Upper lobe of left lung (tissue), 6 donors: Measurements from ENCODE around the gene PRAC2. TPM values are rescaled to one million over a fixed set of nuclear protein-coding genes. Genes with fewer than 3 reads are reported as not detected.

ENCODE experiments used
- ATAC-seq, 2 donors: fragments of 200-7000 bp; cut with Tn5 transposase; one replicate each; pipeline ENCODE4 v1.9.1; 2022; ENCODE audit warnings: mild to moderate bottlenecking in 2 of 2, moderate library complexity in 2 of 2; ENCODE audit not compliant: low FRiP score in 2 of 2
- DNase-seq, 2 donors: peaks; one replicate each; pipeline ENCODE4 v3.0.0-alpha.2; 2019 to 2020
- H3K27ac ChIP-seq, 4 donors: fragments of 200-600 bp; sonication (generic); one replicate each; pipeline ENCODE4 v1.5.1; 2016 to 2019
- H3K27me3 ChIP-seq, 4 donors: fragments of 200-600 bp; sonication (generic); one replicate each; pipeline ENCODE4 v1.5.1; 2017 to 2019
- H3K36me3 ChIP-seq, 4 donors: fragments of 200-600 bp; sonication (generic); one replicate each; pipeline ENCODE4 v1.5.1; 2016 to 2019
- H3K4me1 ChIP-seq, 4 donors: fragments of 200-600 bp; sonication (generic); one replicate each; pipeline ENCODE4 v1.5.1; 2018 to 2019
- H3K4me3 ChIP-seq, 4 donors: fragments of 200-600 bp; sonication (generic); one replicate each; pipeline ENCODE4 v1.5.1; 2017 to 2019; ENCODE audit warnings: mild to moderate bottlenecking in 2 of 4, moderate library complexity in 1 of 4
- H3K9me3 ChIP-seq, 4 donors: fragments of 200-600 bp; sonication (generic); one replicate each; pipeline ENCODE4 v1.5.1; 2018 to 2019
- EP300 ChIP-seq, 4 donors: sonication (generic); formaldehyde crosslinking; IDR thresholded peaks; one replicate each; pipeline ENCODE4 v1.5.1; 2017; ENCODE audit warnings: antibody characterized with exemption in 4 of 4, control low read depth in 2 of 4
- POLR2A ChIP-seq, 4 donors: fragments of 450-650 bp; IDR thresholded peaks; one replicate each; pipeline ENCODE4 v1.5.1; 2016 to 2017; ENCODE audit warnings: antibody characterized with exemption in 4 of 4, mild to moderate bottlenecking in 2 of 4
- POLR2AphosphoS5 ChIP-seq, 2 donors: sonication (generic); formaldehyde crosslinking; IDR thresholded peaks; one replicate each; pipeline ENCODE4 v1.5.1; 2017; ENCODE audit warnings: antibody characterized with exemption in 2 of 2
- WGBS, 2 donors: methylation state at CpG; one replicate each; pipeline ENCODE4 v1.1.5; 2017 to 2018; 5-methylcytosine and 5-hydroxymethylcytosine counted together
- total RNA-seq, 6 donors: library from RNA; depleted of rRNA in 4 of 6; stranded (reverse); fragments of >200 nt in 4 of 6; gene quantifications; one replicate each; pipeline versions ENCODE4 v1.1.0 to v1.2.1, GENCODE V29; 2016 to 2021
- TF ChIP-seq, protein P1 (sequence below), 6 experiments: fragments of 450-650 bp in 4 of 6; fragments of 200-600 bp in 2 of 6; sonication (generic) in 2 of 6; IDR thresholded peaks; one replicate each; pipeline ENCODE4 v1.5.1; 2016 to 2019; ENCODE audit warnings: antibody characterized with exemption in 6 of 6
- donor health status: DM: no; HTN: no; CAD: no; lungs with moderate emphysema.
- donor health status: DM: no; HTN: yes; CAD: no; lungs with severe emphysema.

The PRAC2 gene
- total RNA-seq, 6 donors from 2014 or later = not detected

DNA sequence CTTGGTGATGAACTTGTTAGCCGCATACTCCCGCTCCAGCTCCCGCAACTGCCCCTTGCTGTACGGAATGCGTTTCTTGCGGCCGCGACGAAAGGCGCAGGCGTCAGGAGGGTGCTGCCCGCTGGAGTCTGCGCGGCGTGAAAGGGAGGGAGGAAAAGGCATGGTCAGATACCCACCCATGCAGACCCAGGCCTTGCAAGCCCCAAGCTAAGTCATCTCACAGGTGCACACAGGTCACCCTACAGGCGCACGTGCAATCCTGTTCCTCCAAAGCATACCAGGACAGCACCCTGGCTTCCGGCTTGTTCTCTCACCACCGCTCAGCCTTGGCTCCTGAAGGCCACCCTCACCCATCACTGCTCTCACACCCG, 3.9 kb downstream of the PRAC2 start:
- Histone ChIP-seq H3K27me3 (peaks cover 2 to 90% (median 69%) of the 10 kb centered on the region in 4 donors), H3K36me3 (no peaks in the 10 kb centered on the region), H3K4me1 (peaks cover 27 to 40% (median 32%) of the 10 kb centered on the region in 4 donors), H3K27ac (no peak overlapping the region), H3K4me3 (no peak overlapping the region), H3K9me3 (no peaks in the 10 kb centered on the region)
- DNase-seq (no peak), ATAC-seq (no peak)
- TF ChIP-seq, protein P1, sequence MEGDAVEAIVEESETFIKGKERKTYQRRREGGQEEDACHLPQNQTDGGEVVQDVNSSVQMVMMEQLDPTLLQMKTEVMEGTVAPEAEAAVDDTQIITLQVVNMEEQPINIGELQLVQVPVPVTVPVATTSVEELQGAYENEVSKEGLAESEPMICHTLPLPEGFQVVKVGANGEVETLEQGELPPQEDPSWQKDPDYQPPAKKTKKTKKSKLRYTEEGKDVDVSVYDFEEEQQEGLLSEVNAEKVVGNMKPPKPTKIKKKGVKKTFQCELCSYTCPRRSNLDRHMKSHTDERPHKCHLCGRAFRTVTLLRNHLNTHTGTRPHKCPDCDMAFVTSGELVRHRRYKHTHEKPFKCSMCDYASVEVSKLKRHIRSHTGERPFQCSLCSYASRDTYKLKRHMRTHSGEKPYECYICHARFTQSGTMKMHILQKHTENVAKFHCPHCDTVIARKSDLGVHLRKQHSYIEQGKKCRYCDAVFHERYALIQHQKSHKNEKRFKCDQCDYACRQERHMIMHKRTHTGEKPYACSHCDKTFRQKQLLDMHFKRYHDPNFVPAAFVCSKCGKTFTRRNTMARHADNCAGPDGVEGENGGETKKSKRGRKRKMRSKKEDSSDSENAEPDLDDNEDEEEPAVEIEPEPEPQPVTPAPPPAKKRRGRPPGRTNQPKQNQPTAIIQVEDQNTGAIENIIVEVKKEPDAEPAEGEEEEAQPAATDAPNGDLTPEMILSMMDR (IDR thresholded peaks at IDR 0.05) = no peak
- no peak for TF ChIP-seq POLR2AphosphoS5 (IDR thresholded peaks at IDR 0.05)
- no peak for TF ChIP-seq POLR2A (IDR thresholded peaks at IDR 0.05)
- no peak for TF ChIP-seq EP300 (IDR thresholded peaks at IDR 0.05)
- 11 to 14% methylated on average over 16 to 20 of the region's 20 CpGs for WGBS, 2 donors

DNA sequence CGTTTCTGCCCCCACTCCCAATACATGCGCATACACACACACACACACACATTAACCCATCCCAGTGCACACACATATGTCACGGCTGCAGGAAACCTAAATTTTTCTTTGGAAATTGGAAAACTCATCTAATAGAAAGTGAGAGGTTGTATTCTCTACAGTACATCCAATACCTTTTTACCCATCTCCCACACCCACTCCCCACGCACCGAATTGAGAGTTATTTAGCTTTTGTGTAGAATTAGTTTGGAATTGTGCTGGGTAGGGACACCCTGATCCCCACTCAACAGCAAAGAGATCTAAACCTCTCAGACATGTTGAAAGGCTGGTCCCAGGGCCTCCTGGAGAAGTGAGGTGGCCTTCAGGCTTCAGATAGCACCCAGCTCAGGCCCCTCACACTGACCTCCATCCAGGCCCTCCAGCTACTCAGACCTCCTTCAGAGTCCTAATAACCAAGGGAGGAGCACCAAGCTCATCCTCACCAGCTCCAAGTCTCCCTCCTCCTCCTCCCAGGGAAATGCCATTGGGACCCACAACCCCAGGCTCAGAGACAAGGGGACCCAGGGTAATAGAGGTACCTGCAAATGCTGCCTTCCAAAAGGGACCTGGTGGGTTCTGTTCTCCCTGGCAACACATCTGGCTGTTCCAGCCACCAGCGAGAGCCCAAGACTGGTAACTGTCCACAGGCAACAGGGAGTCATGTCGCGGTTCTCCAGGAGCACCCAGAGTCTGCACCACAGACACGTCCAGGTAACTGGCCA, 4.6 kb downstream of the PRAC2 start:
- WGBS, 2 donors = 34 to 52% methylated on average over 5 to 9 of the region's 9 CpGs
- DNase-seq (no peak), ATAC-seq (no peak)

DNA sequence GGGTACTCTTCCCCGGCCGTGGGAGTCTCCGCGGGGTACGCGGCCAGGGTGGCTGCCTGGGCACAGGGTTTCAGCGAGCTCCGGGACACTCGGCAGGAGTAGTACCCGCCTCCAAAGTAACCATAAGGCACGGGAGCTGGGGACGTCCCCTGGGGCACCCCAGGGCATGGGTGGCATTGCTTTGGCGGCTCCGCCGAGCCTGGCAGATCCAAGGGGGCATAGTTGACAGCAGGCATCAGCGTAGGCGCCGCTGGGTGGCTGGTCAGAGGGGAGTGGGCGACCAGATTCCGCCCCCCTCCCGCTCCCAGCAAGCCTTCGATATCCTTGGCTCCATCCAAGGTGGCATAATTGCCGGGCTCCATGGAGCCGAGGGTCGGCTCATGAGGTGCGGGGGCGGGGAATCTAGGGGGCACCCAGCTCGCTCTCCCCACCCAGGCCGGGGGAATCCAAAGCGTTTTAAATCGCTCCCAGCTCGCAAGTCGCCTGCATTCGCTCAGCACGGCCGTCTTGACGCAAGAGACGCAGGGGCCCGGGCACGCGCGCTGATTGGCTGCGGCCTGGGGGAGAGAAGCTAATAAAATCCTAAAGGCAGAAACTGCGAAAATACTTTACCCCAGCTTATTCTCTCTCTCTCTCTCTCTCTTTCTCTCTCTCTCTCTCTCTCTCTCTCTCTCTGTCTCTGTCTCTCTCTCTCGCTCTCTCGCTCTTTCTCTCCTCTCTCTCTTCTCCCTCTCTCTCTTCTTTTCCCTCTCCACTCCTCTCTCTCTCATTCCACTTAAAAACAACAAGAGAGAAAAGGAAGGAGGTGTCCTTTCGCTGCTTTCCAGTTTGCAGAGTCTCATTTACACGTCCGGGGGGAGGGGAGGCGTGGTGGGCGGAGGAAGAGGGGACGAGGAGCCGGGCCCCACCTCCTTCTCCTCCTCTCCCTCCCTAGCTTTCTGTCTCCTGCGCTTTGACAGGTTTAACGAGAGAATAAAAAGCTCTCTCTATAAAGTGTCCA, 5.5 kb downstream of the PRAC2 start, which contains the start of gene HOXB13:
Gene HOXB13, minus strand, starts transcription at position 519 of the 1,000 bp plus-strand sequence. Its CDS starts 157 bp downstream, at position 362.
- ATAC-seq = peak in 1 of 2 donors; percentile 50
- peak within 1 kb of the TSS in 2 of 4 donors; percentile 3 to 24 for H3K4me3 ChIP-seq
- peaks cover 3 to 87% (median 61%) of the 10 kb centered on the region in 4 donors for H3K27me3 ChIP-seq
- 5% methylated on average over 36 to 40 of the region's 55 CpGs for WGBS, 2 donors
- H3K36me3 ChIP-seq = no peaks in the 10 kb centered on the region
- peak in 1 of 2 donors; percentile 90 for DNase-seq
- no peaks in the 10 kb centered on the region for H3K9me3 ChIP-seq
- TF ChIP-seq POLR2A (IDR thresholded peaks at IDR 0.05) (no peak), EP300 (IDR thresholded peaks at IDR 0.05) (no peak), POLR2AphosphoS5 (IDR thresholded peaks at IDR 0.05) (no peak)
- TF ChIP-seq, protein P1 (IDR thresholded peaks at IDR 0.05) = no peak
- H3K27ac ChIP-seq = no peak within 1 kb of the TSS
- H3K4me1 ChIP-seq = peaks cover 25 to 39% (median 32%) of the 10 kb centered on the region in 4 donors

More for the DNA sequence above, 4.6 kb downstream of the PRAC2 start:
- peaks cover 27 to 40% (median 32%) of the 10 kb centered on the region in 4 donors for H3K4me1 ChIP-seq
- no peak overlapping the region for H3K27ac ChIP-seq
- H3K4me3 ChIP-seq = no peak overlapping the region
- H3K27me3 ChIP-seq = peaks cover 2 to 87% (median 66%) of the 10 kb centered on the region in 4 donors
- H3K36me3 ChIP-seq = no peaks in the 10 kb centered on the region
- TF ChIP-seq, protein P1 (IDR thresholded peaks at IDR 0.05) = no peak
- TF ChIP-seq EP300 (IDR thresholded peaks at IDR 0.05) (no peak), POLR2A (IDR thresholded peaks at IDR 0.05) (no peak), POLR2AphosphoS5 (IDR thresholded peaks at IDR 0.05) (no peak)
- H3K9me3 ChIP-seq = no peaks in the 10 kb centered on the region

DNA sequence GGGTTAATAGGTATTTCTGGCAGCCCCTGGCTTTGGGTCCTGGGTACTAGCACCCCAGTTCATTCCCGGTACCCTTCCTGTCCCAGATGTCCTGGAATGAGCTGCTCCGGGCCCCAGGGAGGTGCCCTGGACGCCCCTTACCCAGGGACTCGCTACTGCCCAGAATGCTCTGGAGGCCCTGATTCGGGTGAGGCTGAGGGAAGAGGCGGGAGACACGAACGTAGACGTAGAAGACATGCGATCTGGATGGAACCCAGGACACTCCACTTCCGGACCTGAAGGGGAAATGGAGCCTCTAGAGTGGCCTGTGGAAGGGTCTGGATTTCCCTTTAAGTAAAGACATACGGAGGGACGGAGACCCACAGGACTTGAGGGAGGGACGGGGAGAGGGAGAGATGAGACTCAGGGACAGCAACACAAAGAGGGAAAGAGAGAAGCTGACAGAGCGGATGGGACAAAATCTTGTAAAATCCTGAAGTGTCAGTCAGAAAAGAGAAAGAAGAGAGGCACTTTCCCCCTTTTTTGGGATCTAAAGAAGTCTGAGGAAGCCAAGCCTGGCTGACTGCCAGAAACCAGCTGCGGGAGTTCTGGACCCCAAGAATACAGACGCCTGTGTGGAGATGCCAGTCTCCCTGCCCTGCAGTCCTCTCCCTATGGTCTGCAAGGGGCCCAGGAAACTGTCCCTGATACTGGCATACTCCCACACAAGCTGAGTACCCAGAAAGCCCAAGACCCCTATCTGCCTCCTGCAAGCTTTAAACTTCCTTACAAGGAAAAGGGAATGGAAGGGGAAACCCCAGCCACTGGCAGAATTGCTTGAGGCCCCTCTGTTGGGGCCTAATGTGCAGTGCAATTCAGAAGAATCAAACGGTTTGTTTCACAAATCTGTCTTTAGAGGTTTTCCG, 6.6 kb downstream of the PRAC2 start:
- Histone ChIP-seq H3K27me3 (peaks cover 3 to 87% (median 60%) of the 10 kb centered on the region in 4 donors), H3K9me3 (no peaks in the 10 kb centered on the region), H3K36me3 (no peaks in the 10 kb centered on the region), H3K4me3 (no peak overlapping the region), H3K27ac (no peak overlapping the region), H3K4me1 (peaks cover 16 to 28% (median 22%) of the 10 kb centered on the region in 4 donors)
- no peak for ATAC-seq
- WGBS, 2 donors = 6 to 9% methylated on average over 18 to 19 of the region's 19 CpGs
- no peak for DNase-seq
- TF ChIP-seq POLR2A (IDR thresholded peaks at IDR 0.05) (no peak), EP300 (IDR thresholded peaks at IDR 0.05) (no peak), POLR2AphosphoS5 (IDR thresholded peaks at IDR 0.05) (no peak)
- TF ChIP-seq, protein P1 (IDR thresholded peaks at IDR 0.05) = no peak
